Ishikawa (cell line): ENCODE measurements around the gene SV2C.

Source experiments
- CREB1 ChIP-seq: IDR thresholded peaks from 2 replicates; pipeline ENCODE4 v1.6.1; 2012; ENCODE audit warnings: low read depth
- EGR1 ChIP-seq: IDR thresholded peaks from 2 replicates; pipeline ENCODE4 v1.6.1; 2012
- EP300 ChIP-seq: IDR thresholded peaks from 2 replicates; pipeline ENCODE4 v1.6.1; 2012; ENCODE audit warnings: borderline replicate concordance
- FOXM1 ChIP-seq: IDR thresholded peaks from 2 replicates; pipeline ENCODE4 v1.6.1; 2012; ENCODE audit warnings: low read depth, borderline replicate concordance
- MAX ChIP-seq: IDR thresholded peaks from 2 replicates; pipeline ENCODE4 v1.6.1; 2012
- NFIC ChIP-seq: IDR thresholded peaks from 2 replicates; pipeline ENCODE4 v1.6.1; 2012
- RAD21 ChIP-seq: IDR thresholded peaks from 2 replicates; pipeline ENCODE4 v1.6.1; 2012; ENCODE audit warnings: low read depth
- REST ChIP-seq: IDR thresholded peaks from 2 replicates; pipeline ENCODE4 v1.6.1; 2012; ENCODE audit warnings: low read depth, mild to moderate bottlenecking
- TAF1 ChIP-seq: IDR thresholded peaks from 2 replicates; pipeline ENCODE4 v1.6.1; 2012; ENCODE audit warnings: low read depth, mild to moderate bottlenecking
- TCF12 ChIP-seq: IDR thresholded peaks from 2 replicates; pipeline ENCODE4 v1.6.1; 2012; ENCODE audit warnings: low read depth
- TEAD4 ChIP-seq: IDR thresholded peaks from 2 replicates; pipeline ENCODE4 v1.6.1; 2012
- YY1 ChIP-seq: IDR thresholded peaks from 2 replicates; pipeline ENCODE4 v1.6.1; 2012; ENCODE audit warnings: low read depth
- ZBTB7A ChIP-seq: IDR thresholded peaks from 2 replicates; pipeline ENCODE4 v1.6.1; 2012; ENCODE audit warnings: low read depth
- TF ChIP-seq, protein P1 (sequence below): IDR thresholded peaks from 2 replicates; pipeline ENCODE4 v1.6.1; 2012

The SV2C gene

GRCh38 chr5:76074487-76075065 lies 8.6 kb upstream of the SV2C start:
- TF ChIP-seq RAD21 (peak; percentile 60), YY1 (no peak)

GRCh38 chr5:76081811-76082771 lies 1.1 kb upstream of the SV2C start:
- TF ChIP-seq ZBTB7A (no peak), EP300 (no peak), TCF12 (no peak), MAX (no peak), EGR1 (no peak), TAF1 (no peak), RAD21 (no peak), NFIC (no peak), CREB1 (no peak), TEAD4 (no peak), FOXM1 (no peak), REST (no peak)
- TF ChIP-seq, protein P1, sequence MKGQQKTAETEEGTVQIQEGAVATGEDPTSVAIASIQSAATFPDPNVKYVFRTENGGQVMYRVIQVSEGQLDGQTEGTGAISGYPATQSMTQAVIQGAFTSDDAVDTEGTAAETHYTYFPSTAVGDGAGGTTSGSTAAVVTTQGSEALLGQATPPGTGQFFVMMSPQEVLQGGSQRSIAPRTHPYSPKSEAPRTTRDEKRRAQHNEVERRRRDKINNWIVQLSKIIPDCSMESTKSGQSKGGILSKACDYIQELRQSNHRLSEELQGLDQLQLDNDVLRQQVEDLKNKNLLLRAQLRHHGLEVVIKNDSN, result no peak

- TF ChIP-seq MAX (peak; percentile 47), EP300 (no peak), EGR1 (no peak), REST (no peak)
- TF ChIP-seq, protein P1, result no peak
Observed at GRCh38 chr5:76083555-76084495, 642 bp downstream of the SV2C start.

DNA sequence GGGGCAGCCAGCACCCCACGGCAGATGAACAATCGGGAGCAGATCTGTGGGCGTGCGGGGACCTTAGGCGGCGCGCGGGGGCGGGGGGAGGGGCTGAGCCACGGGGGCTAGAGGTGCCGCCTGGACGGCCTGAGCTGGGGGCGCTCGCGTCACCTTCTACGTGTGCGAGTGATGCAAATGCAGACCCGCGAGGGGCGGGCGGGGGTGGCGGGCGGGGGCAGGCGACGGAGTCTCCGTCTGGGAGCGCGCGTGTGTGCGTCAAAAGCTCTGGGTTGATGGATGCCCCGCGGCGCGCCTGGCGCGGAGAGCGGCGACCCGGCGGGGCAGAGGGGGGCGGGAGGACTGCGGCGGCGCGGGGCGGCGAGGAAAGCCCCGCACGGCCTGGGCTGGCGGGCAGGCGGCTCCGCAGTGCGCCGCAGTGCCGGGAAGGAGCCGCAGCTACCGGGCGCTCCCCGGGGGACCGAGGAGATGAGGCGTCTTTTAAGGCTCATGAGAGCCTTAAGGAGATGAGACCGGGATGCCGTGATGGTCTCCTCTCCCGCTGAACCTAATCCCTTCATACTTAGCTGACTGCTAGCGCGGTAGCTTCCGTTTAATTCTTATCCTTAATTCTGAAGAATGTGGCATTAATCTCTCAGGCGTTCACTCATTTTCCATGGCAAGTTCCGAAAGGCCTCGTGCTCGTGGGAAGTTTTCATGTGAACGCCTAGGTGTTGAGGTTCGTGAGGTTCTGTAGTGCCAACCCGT lies 1.5 kb downstream of the SV2C start:
- TF ChIP-seq MAX, result peak; percentile 52; the same call in 1 of the 2 replicates
- no peak for TF ChIP-seq TEAD4

GRCh38 chr5:76085243-76085579 lies 2.0 kb downstream of the SV2C start:
- TF ChIP-seq EGR1, result no peak
- TF ChIP-seq TEAD4, result no peak
- TF ChIP-seq REST, result no peak
- no peak for TF ChIP-seq TAF1
- TF ChIP-seq TCF12, result no peak
- no peak for TF ChIP-seq CREB1
- TF ChIP-seq NFIC, result no peak
- TF ChIP-seq ZBTB7A, result no peak
- no peak for TF ChIP-seq EP300
- TF ChIP-seq, protein P1, result no peak
- no peak for TF ChIP-seq YY1
- no peak; the same call in 1 of the 2 replicates for TF ChIP-seq MAX
- TF ChIP-seq RAD21, result no peak
- TF ChIP-seq FOXM1, result no peak
